HT1080 (cell line): ENCODE data around the gene FGD1. TPM values are rescaled to one million over a fixed set of nuclear protein-coding genes. Genes with fewer than 3 reads are reported as not detected.

Experiments
- DNase-seq: peaks from one replicate; pipeline ENCODE4 v3.0.0-alpha.2; 2015; ENCODE audit warnings: low read depth
- total RNA-seq: library from RNA; depleted of rRNA; stranded (reverse); fragments of >200 nt; shearing (Covaris generic); gene quantifications from 2 replicates; pipeline ENCODE4 v1.2.3, GENCODE V29; 2014; rRNA removed

FGD1 gene
- total RNA-seq, 1 experiment from 2014 or later = 7.5 TPM

DNA sequence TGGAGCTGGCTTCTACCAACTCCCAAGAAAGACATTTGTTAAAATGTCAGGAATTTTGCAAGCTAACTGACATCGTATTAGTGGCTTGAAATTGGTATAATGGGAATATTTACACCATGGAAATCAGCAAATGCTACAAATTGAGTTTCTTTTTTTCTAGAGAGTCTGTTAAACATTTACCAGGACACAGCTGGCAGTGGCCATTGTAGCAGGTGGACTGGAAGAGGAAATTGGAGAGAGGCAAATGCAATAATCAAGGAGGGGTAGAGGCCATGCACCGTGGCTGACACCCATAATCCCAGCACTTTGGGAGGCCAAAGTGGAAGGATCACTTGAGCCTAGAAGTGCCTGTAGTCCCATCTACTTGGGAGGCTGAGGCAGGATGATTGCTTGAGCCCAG is 88.8 kb downstream of the FGD1 start:
- no peak for DNase-seq

DNA sequence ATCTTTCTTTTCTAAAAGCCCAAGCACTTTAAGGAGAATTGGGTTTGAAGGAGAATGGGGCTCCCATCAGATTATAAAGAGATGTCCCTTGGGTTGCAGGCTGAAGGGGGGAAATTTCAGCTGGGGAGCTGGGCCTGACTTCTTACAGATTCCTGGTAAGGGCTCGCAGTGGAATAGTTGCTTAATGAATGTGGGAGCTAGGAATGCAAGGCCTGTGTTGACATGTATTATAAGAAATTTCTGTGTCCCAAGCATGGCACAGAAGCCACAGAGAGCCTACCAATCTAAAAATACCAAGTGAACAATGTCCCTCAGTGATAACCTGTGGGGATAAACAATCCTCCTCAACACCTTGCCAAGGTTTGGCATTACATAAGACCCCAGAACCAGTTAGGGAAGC is 98.9 kb downstream of the FGD1 start:
- DNase-seq = no peak

Other genes with a start within 250 kb of the FGD1 start
- gene WNK3, start 138.2 kb downstream of the FGD1 start, total RNA-seq = under 0.01 and 0.02 TPM in 2 replicates
- gene TSR2, start 55.8 kb downstream of the FGD1 start, total RNA-seq = 25.6 and 29.3 TPM in 2 replicates
- 52.9 and 60.3 TPM in 2 replicates for gene GNL3L, start 34.0 kb upstream of the FGD1 start, total RNA-seq